Calu3 (cell line): ENCODE measurements around the gene GALNT17. TPM values are rescaled to one million over a fixed set of nuclear protein-coding genes. Genes with fewer than 3 reads are reported as not detected.

Experiments
- BruUV-seq: library from RNA; stranded (reverse); fragments of 400-500 nt; replicated peaks from 2 replicates; lab custom pipeline; 2021; lab: Mats Ljungman, UMichigan
- CTCF ChIA-PET: fragments of 300-600 bp; sonication (Branson Sonifier 250); formaldehyde crosslinking; loops from one replicate; lab custom pipeline; 2022; ENCODE audit warnings: antibody characterized with exemption; lab: Charles Lee
- DNase-seq: peaks from one replicate; pipeline ENCODE4 v3.0.0; 2022
- H3K27ac Mint-ChIP-seq: one replicate; pipeline ENCODE4 v1.8.0; 2022; ENCODE audit warnings: mixed read lengths; ENCODE audit not compliant: unreplicated experiment
- H3K27me3 Mint-ChIP-seq: one replicate; pipeline ENCODE4 v1.8.0; 2022; ENCODE audit warnings: mixed read lengths; ENCODE audit not compliant: unreplicated experiment
- H3K36me3 Mint-ChIP-seq: one replicate; pipeline ENCODE4 v1.8.0; 2022; ENCODE audit warnings: mild to moderate bottlenecking, moderate library complexity, mixed read lengths; ENCODE audit not compliant: insufficient read depth, unreplicated experiment
- H3K4me1 Mint-ChIP-seq: one replicate; pipeline ENCODE4 v1.8.0; 2022; ENCODE audit warnings: mild to moderate bottlenecking, low read depth, mixed read lengths; ENCODE audit not compliant: unreplicated experiment
- H3K4me3 Mint-ChIP-seq: one replicate; pipeline ENCODE4 v1.8.0; 2022; ENCODE audit warnings: mild to moderate bottlenecking, low read depth, moderate library complexity, mixed read lengths; ENCODE audit not compliant: unreplicated experiment
- H3K9me3 Mint-ChIP-seq: one replicate; pipeline ENCODE4 v1.8.0; 2022; ENCODE audit warnings: low read depth, mixed read lengths; ENCODE audit not compliant: unreplicated experiment
- CTCF ChIP-seq: fragments of 200-600 bp; IDR thresholded peaks from one replicate; pipeline ENCODE4 v1.8.0; 2022; ENCODE audit warnings: antibody characterized with exemption; ENCODE audit not compliant: unreplicated experiment
- intact Hi-C: fragments of 100-400 bp; cut with micrococcal nuclease; formaldehyde crosslinking; loops from one replicate; pipeline ENCODE4 v1.10.0; 2022; ENCODE audit not compliant: unreplicated experiment
- total RNA-seq: library from RNA; stranded (reverse); gene quantifications from 2 replicates; pipeline ENCODE4 v1.2.3, GENCODE V29; 2022

The GALNT17 gene
- total RNA-seq, 1 experiment from 2014 or later, result not detected

DNA sequence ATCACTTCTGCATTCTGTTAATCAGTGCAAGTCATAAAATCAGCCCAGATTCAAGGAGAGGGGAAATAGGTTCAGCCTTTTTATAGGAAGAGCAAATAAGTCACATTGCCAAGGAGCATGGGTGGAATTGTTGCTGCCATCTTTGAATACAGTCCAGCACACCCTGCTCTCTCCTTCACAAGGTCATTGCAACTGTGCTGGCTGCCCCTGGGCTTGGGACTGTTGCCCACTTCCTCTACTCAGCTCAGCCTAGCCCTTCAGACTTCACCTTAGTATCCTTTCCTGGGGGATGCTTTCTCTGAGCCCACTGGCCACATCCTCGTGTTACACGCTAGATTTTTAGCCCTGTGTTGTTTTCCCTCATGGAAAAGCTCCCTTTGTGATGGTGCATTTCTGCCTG is 527.7 kb downstream of the GALNT17 start:
- CTCF ChIA-PET, result no interaction called here
- Mint-ChIP-seq H3K27ac (no peak overlapping the region), H3K4me1 (no peaks in the 10 kb centered on the region), H3K36me3 (no peaks in the 10 kb centered on the region), H3K27me3 (no peaks in the 10 kb centered on the region), H3K9me3 (peaks cover 17% of the 10 kb centered on the region), H3K4me3 (no peak overlapping the region)
- intact Hi-C loops, result no loop called here
- no peak for DNase-seq
- no TSS peak for BruUV-seq
- no peak for TF ChIP-seq CTCF

- Mint-ChIP-seq H3K9me3 (peaks cover 8% of the 10 kb centered on the region), H3K4me3 (no peak overlapping the region), H3K36me3 (no peaks in the 10 kb centered on the region), H3K27me3 (no peaks in the 10 kb centered on the region), H3K27ac (no peak overlapping the region), H3K4me1 (no peaks in the 10 kb centered on the region)
- CTCF ChIA-PET, result no interaction called here
- no peak for DNase-seq
- TF ChIP-seq CTCF, result no peak
- BruUV-seq, result no TSS peak
- intact Hi-C loops, result no loop called here
Observed at GRCh38 chr7:71661671-71662224, 529.8 kb downstream of the GALNT17 start.

- Mint-ChIP-seq H3K27me3 (no peaks in the 10 kb centered on the region), H3K9me3 (peaks cover 3% of the 10 kb centered on the region), H3K36me3 (no peaks in the 10 kb centered on the region), H3K4me3 (no peak overlapping the region), H3K4me1 (no peaks in the 10 kb centered on the region), H3K27ac (no peak overlapping the region)
- BruUV-seq, result no TSS peak
- intact Hi-C loops, result no loop called here
- CTCF ChIA-PET, result no interaction called here
- no peak for TF ChIP-seq CTCF
- no peak for DNase-seq
Observed at GRCh38 chr7:71665716-71666115, 533.8 kb downstream of the GALNT17 start.

- Mint-ChIP-seq H3K4me3 (no peak overlapping the region), H3K36me3 (no peaks in the 10 kb centered on the region), H3K9me3 (no peaks in the 10 kb centered on the region), H3K27ac (no peak overlapping the region), H3K27me3 (no peaks in the 10 kb centered on the region), H3K4me1 (no peaks in the 10 kb centered on the region)
- CTCF ChIA-PET, result no interaction called here
- no peak for DNase-seq
- BruUV-seq, result no TSS peak
- TF ChIP-seq CTCF, result no peak
- intact Hi-C loops, result no loop called here
Observed at GRCh38 chr7:71668572-71668971, 536.6 kb downstream of the GALNT17 start.
